SK-N-SH treated with all-trans-retinoic acid at 6 μM for 48 hours (cell line): ENCODE results near the gene TRIM49D2.
"Not testable (repeated sequence)": the region's sequence is repeated elsewhere in the genome, so short reads cannot be mapped to it uniquely, and the experiment has no call there.

ENCODE experiments used
- PPARA ChIP-seq: fragments of 250-450 bp; sonication (Bioruptor Pico); IDR thresholded peaks from 2 replicates; pipeline ENCODE4 v1.5.0; 2020; ENCODE audit warnings: mild to moderate bottlenecking, borderline replicate concordance
- ZFP30 ChIP-seq: fragments of 450-650 bp; formaldehyde crosslinking; IDR thresholded peaks from 2 replicates; pipeline ENCODE4 v1.5.0; 2022; ENCODE audit warnings: mild to moderate bottlenecking, moderate library complexity

DNA sequence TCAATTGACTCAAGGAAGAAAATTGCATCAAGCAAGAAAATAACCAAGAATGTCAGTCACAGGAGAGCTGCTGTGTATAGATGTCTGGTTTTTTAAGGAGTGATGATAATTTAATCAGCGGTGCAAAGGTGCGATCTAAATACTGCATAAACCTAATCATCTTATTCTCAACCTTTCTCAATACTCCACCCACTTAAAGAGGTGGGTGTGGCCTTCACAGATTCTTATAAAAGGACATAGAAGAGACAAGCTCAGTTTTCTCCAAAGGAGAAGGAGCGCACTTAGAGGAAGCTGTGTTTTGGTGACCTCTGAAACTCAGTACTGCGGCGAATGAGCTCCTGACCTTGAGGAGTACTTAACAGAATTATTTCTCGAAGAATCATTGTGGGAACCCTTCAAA is at the start of gene TRIM49D2:
- TF ChIP-seq ZFP30, PPARA (CRISPR knock-in tag): not testable (repeated sequence)
